Fibroblast of lung (primary cell): Measurements from ENCODE around the gene PAQR5. TPM values are rescaled to one million over a fixed set of nuclear protein-coding genes. Genes with fewer than 3 reads are reported as not detected.

Experiments used
- DNase-seq, 2 donors: peaks; one replicate each; pipeline versions ENCODE4 v3.0.0 to v3.0.0-alpha.2; 2010; ENCODE audit warnings: low read depth in 2 of 2
- H2AFZ ChIP-seq: 2 replicates; pipeline ENCODE4 v1.5.1; 2012; ENCODE audit warnings: low read length, control low read depth, inconsistent platforms
- H3K27ac ChIP-seq: 2 replicates; pipeline ENCODE4 v1.5.1; 2011; ENCODE audit warnings: low read length, control low read depth; ENCODE audit not compliant: insufficient read depth
- H3K27me3 ChIP-seq: 2 replicates; pipeline ENCODE4 v1.5.1; 2011; ENCODE audit warnings: mild to moderate bottlenecking, low read length; ENCODE audit not compliant: control insufficient read depth, insufficient read depth
- H3K36me3 ChIP-seq: 2 replicates; pipeline ENCODE4 v1.5.1; 2011; ENCODE audit warnings: low read length; ENCODE audit not compliant: control insufficient read depth, insufficient read depth
- H3K4me1 ChIP-seq: 2 replicates; pipeline ENCODE4 v1.5.1; 2011; ENCODE audit warnings: low read length; ENCODE audit not compliant: control insufficient read depth, insufficient read depth; ENCODE audit errors: extremely low read depth
- H3K4me2 ChIP-seq: 2 replicates; pipeline ENCODE4 v1.5.1; 2011; ENCODE audit warnings: low read length, control low read depth; ENCODE audit not compliant: insufficient read depth; ENCODE audit errors: extremely low read depth
- H3K4me3 ChIP-seq, 4 experiments: fragments of 200-600 bp in 1 of 4; sonication (generic) in 1 of 4; replicated peaks in 1 of 4; 2 replicates each; pipeline ENCODE4 v1.5.1; 2011 to 2016; ENCODE audit warnings: low read length in 4 of 4, low read depth in 3 of 4, mild to moderate bottlenecking in 3 of 4, control low read depth in 2 of 4, inconsistent platforms in 1 of 4, mixed read lengths in 1 of 4; ENCODE audit not compliant: insufficient read depth in 1 of 4; ENCODE audit errors: control extremely low read depth in 1 of 4
- H3K79me2 ChIP-seq: 2 replicates; pipeline ENCODE4 v1.5.1; 2012; ENCODE audit warnings: mild to moderate bottlenecking, low read length, inconsistent platforms; ENCODE audit not compliant: control insufficient read depth, insufficient read depth
- H3K9ac ChIP-seq: 2 replicates; pipeline ENCODE4 v1.5.1; 2011; ENCODE audit warnings: mild to moderate bottlenecking, low read length, control low read depth; ENCODE audit not compliant: insufficient read depth
- H3K9me3 ChIP-seq: 2 replicates; pipeline ENCODE4 v1.5.1; 2012; ENCODE audit warnings: low read depth, low read length; ENCODE audit not compliant: control insufficient read depth, insufficient read depth
- H4K20me1 ChIP-seq: 2 replicates; pipeline ENCODE4 v1.5.1; 2011; ENCODE audit warnings: low read length; ENCODE audit not compliant: control insufficient read depth, insufficient read depth; ENCODE audit errors: extremely low read depth
- CTCF ChIP-seq, 2 donors: IDR thresholded peaks in 1 of 2; conservative IDR thresholded peaks in 1 of 2; 1 replicate in 1 of 2; 2 replicates in 1 of 2; pipeline ENCODE4 v1.5.1; 2011 to 2012; ENCODE audit warnings: low read length in 2 of 2, control low read depth in 1 of 2, inconsistent platforms in 1 of 2, low read depth in 1 of 2, mild to moderate bottlenecking in 1 of 2
- EZH2 ChIP-seq: IDR thresholded peaks from 2 replicates; pipeline ENCODE4 v1.5.1; 2012; ENCODE audit warnings: low read length, control low read depth, mild to moderate bottlenecking; ENCODE audit errors: missing control alignments
- polyA plus RNA-seq, 2 donors: library from polyadenylated mRNA; depleted of rRNA in 1 of 2; stranded (reverse) in 1 of 2; unstranded in 1 of 2; fragments of >200 nt; gene quantifications; 2 replicates each; pipeline ENCODE4 v1.2.1, GENCODE V29; 2011 to 2012; ENCODE audit warnings: missing spikeins in 1 of 2
- total RNA-seq: library from RNA; depleted of rRNA; stranded (reverse); fragments of >200 nt; gene quantifications from 2 replicates; pipeline ENCODE4 v1.2.1, GENCODE V29; 2014

Gene PAQR5
- total and polyA plus RNA-seq, 2 donors (not counting 1 experiment from before 2014, with no cell fraction given), result 6.0 to 16.2 TPM

- H3K4me1 ChIP-seq, result no peaks in the 10 kb centered on the region
- no peaks in the 10 kb centered on the region for H4K20me1 ChIP-seq
- no peak overlapping the region for H3K4me3 ChIP-seq
- no peaks in the 10 kb centered on the region for H3K9me3 ChIP-seq
- no peak overlapping the region for H3K27ac ChIP-seq
- no peaks in the 10 kb centered on the region for H3K27me3 ChIP-seq
- no peak overlapping the region for H2AFZ ChIP-seq
- H3K9ac ChIP-seq, result no peak overlapping the region
- no peaks in the 10 kb centered on the region for H3K36me3 ChIP-seq
- H3K4me2 ChIP-seq, result no peak overlapping the region
- TF ChIP-seq EZH2 (no peak), CTCF (conservative IDR thresholded peaks at IDR 0.05 in 1 of 2, IDR thresholded peaks at IDR 0.05 in 1 of 2; ENCODE audit: low read depth in 1 of 2, low read length in 2 of 2) (no peak)
- H3K79me2 ChIP-seq, result no peaks in the 10 kb centered on the region
- DNase-seq, result no peak
These were observed 86.2 kb downstream of the PAQR5 start for GRCh38 chr15:69384626-69385598.

- H2AFZ ChIP-seq, result no peak overlapping the region
These were observed 87.1 kb downstream of the PAQR5 start for GRCh38 chr15:69385831-69386230.

More at GRCh38 chr15:69385831-69386230, 87.1 kb downstream of the PAQR5 start:
- Histone ChIP-seq H3K79me2 (no peaks in the 10 kb centered on the region), H3K36me3 (no peaks in the 10 kb centered on the region), H3K27me3 (no peaks in the 10 kb centered on the region), H3K9ac (no peak overlapping the region), H3K4me1 (peaks cover 4% of the 10 kb centered on the region), H3K27ac (no peak overlapping the region), H3K4me3 (no peak overlapping the region), H3K9me3 (no peaks in the 10 kb centered on the region), H3K4me2 (no peak overlapping the region), H4K20me1 (no peaks in the 10 kb centered on the region)
- TF ChIP-seq CTCF (conservative IDR thresholded peaks at IDR 0.05 in 1 of 2, IDR thresholded peaks at IDR 0.05 in 1 of 2; ENCODE audit: low read depth in 1 of 2, low read length in 2 of 2), result no peak
- no peak for TF ChIP-seq EZH2
- DNase-seq, result no peak
